GM12878 (cell line): Measurements from ENCODE around the gene DNAJC11. TPM values are rescaled to one million over a fixed set of nuclear protein-coding genes. Genes with fewer than 3 reads are reported as not detected.

Source experiments
- ATAC-seq: fragments of 200-7000 bp; cut with Tn5 transposase; 3 replicates; pipeline ENCODE4 v1.9.1; 2020; ENCODE audit warnings: mild to moderate bottlenecking, moderate library complexity
- BruUV-seq: library from RNA; stranded (reverse); fragments of 400-500 nt; replicated peaks from 2 replicates; lab custom pipeline; 2021; lab: Mats Ljungman, UMichigan
- CTCF ChIA-PET: fragments of 300-600 bp; sonication (Branson Sonifier 250); formaldehyde crosslinking; extraction: SDS; loops from one replicate; lab custom pipeline; 2021; ENCODE audit warnings: inconsistent platforms; lab: Yijun Ruan, JAX
- POLR2A ChIA-PET: fragments of 350-600 bp; formaldehyde crosslinking; extraction: SDS; loops from one replicate; lab custom pipeline; 2021; ENCODE audit warnings: inconsistent platforms; lab: Charles Lee
- RAD21 ChIA-PET: fragments of 300-600 bp; sonication (Branson Sonifier 250); formaldehyde crosslinking; loops from one replicate; lab custom pipeline; 2023; ENCODE audit warnings: antibody characterized with exemption; ENCODE audit not compliant: unreplicated experiment; lab: Charles Lee
- SMC1A ChIA-PET: fragments of 300-600 bp; sonication (Branson Sonifier 250); formaldehyde crosslinking; loops from one replicate; lab custom pipeline; 2023; ENCODE audit not compliant: unreplicated experiment, uncharacterized antibody; lab: Charles Lee
- DNase-seq: peaks from one replicate; pipeline ENCODE4 v3.0.0-alpha.2; 2011; ENCODE audit warnings: low read depth, low spot score
- FAIRE-seq: peaks from 3 replicates; lab custom pipeline; 2011; peaks lifted over from hg19 to GRCh38; lab: Jason Lieb, UNC
- H2AFZ ChIP-seq: 2 replicates; pipeline ENCODE4 v1.6.0; 2011; ENCODE audit warnings: low read depth, low read length, control low read depth; ENCODE audit not compliant: control insufficient read depth
- H3K27ac ChIP-seq: 2 replicates; pipeline ENCODE4 v1.5.1; 2011; ENCODE audit warnings: control low read depth; ENCODE audit not compliant: control insufficient read depth, insufficient read depth
- H3K27me3 ChIP-seq, 2 experiments: replicated peaks in 1 of 2; 2 replicates each; pipeline versions ENCODE4 v1.6.0 to v1.6.1; 2011; ENCODE audit warnings: low read length in 1 of 2; ENCODE audit not compliant: control insufficient read depth in 2 of 2, insufficient read depth in 2 of 2
- H3K36me3 ChIP-seq, 2 experiments: 2 replicates each; pipeline ENCODE4 v1.5.1; 2011; ENCODE audit warnings: low read length in 1 of 2; ENCODE audit not compliant: control insufficient read depth in 2 of 2, insufficient read depth in 2 of 2
- H3K4me1 ChIP-seq: 2 replicates; pipeline ENCODE4 v1.6.1; 2011; ENCODE audit warnings: mild to moderate bottlenecking, low read length, moderate library complexity, mixed read lengths; ENCODE audit not compliant: control insufficient read depth, insufficient read depth
- H3K4me2 ChIP-seq: 2 replicates; pipeline ENCODE4 v1.6.0; 2011; ENCODE audit warnings: control low read depth; ENCODE audit not compliant: control insufficient read depth, insufficient read depth
- H3K4me3 ChIP-seq: fragments of 200-600 bp; sonication (generic); 2 replicates; pipeline ENCODE4 v1.5.1; 2016
- H3K79me2 ChIP-seq: 2 replicates; pipeline ENCODE4 v1.6.0; 2011; ENCODE audit warnings: low read length; ENCODE audit not compliant: control insufficient read depth, insufficient read depth
- H3K9ac ChIP-seq: 2 replicates; pipeline ENCODE4 v1.8.0; 2011; ENCODE audit warnings: low read length, control low read depth, mixed read lengths; ENCODE audit not compliant: control insufficient read depth, insufficient read depth
- H3K9me3 ChIP-seq: replicated peaks from 3 replicates; pipeline ENCODE4 v1.5.1; 2011; ENCODE audit warnings: mild to moderate bottlenecking, low read length; ENCODE audit not compliant: control insufficient read depth, insufficient read depth
- H4K20me1 ChIP-seq: 2 replicates; pipeline ENCODE4 v1.6.0; 2011; ENCODE audit not compliant: control insufficient read depth, insufficient read depth
- CBX3 ChIP-seq: fragments of 200-600 bp; sonication (generic); IDR thresholded peaks from 2 replicates; pipeline ENCODE4 v1.6.1; 2016; ENCODE audit warnings: low read depth, borderline replicate concordance
- E2F4 ChIP-seq: IDR thresholded peaks from 2 replicates; pipeline ENCODE4 v1.6.1; 2012; ENCODE audit warnings: low read depth, low read length, improper control_type of control experiment
- EED ChIP-seq: sonication (generic); IDR thresholded peaks from 2 replicates; pipeline ENCODE4 v1.6.1; 2016; ENCODE audit warnings: antibody characterized with exemption, low read depth
- FOXM1 ChIP-seq: IDR thresholded peaks from 2 replicates; pipeline ENCODE4 v1.6.1; 2012; ENCODE audit warnings: low read depth, mild to moderate bottlenecking, inconsistent platforms, low read length, moderate library complexity
- HCFC1 ChIP-seq: fragments of 150-350 bp; IDR thresholded peaks from 2 replicates; pipeline ENCODE4 v1.6.1; 2014; ENCODE audit warnings: low read length
- HDGF ChIP-seq: fragments of 450-650 bp; IDR thresholded peaks from 2 replicates; pipeline ENCODE4 v1.6.1; 2016; ENCODE audit warnings: antibody characterized with exemption
- IRF5 ChIP-seq: fragments of 450-650 bp; IDR thresholded peaks from 2 replicates; pipeline ENCODE4 v1.6.1; 2017; ENCODE audit warnings: borderline replicate concordance
- NFXL1 ChIP-seq: fragments of 450-650 bp; IDR thresholded peaks from 2 replicates; pipeline ENCODE4 v1.6.1; 2017; ENCODE audit warnings: antibody characterized with exemption, mild to moderate bottlenecking, borderline replicate concordance
- RUNX3 ChIP-seq: IDR thresholded peaks from 2 replicates; pipeline ENCODE4 v1.6.1; 2012; ENCODE audit warnings: low read length, inconsistent platforms
- SP1 ChIP-seq: IDR thresholded peaks from one replicate; pipeline ENCODE4 v1.6.1; 2011; ENCODE audit warnings: low read depth, low read length
- STAT3 ChIP-seq: IDR thresholded peaks from 2 replicates; pipeline ENCODE4 v1.6.1; 2011; ENCODE audit warnings: low read depth, low read length, improper control_type of control experiment
- SUPT20H ChIP-seq: IDR thresholded peaks from 2 replicates; pipeline ENCODE4 v1.6.1; 2011; ENCODE audit warnings: low read depth, mild to moderate bottlenecking, low read length, moderate library complexity, borderline replicate concordance; ENCODE audit not compliant: control insufficient read depth
- TAF1 ChIP-seq: IDR thresholded peaks from 2 replicates; pipeline ENCODE4 v1.6.1; 2011; ENCODE audit warnings: mild to moderate bottlenecking, low read depth, low read length, borderline replicate concordance
- TBL1XR1 ChIP-seq: IDR thresholded peaks from 2 replicates; pipeline ENCODE4 v1.6.1; 2012; ENCODE audit warnings: low read depth, low read length, improper control_type of control experiment
- USF1 ChIP-seq: IDR thresholded peaks from 2 replicates; pipeline ENCODE4 v1.6.1; 2011; ENCODE audit warnings: borderline replicate concordance, low read depth, mild to moderate bottlenecking, moderate library complexity, mixed read lengths, low read length; ENCODE audit not compliant: insufficient read depth; ENCODE audit errors: extremely low read length
- WGBS: methylation state at CpG from one replicate; pipeline ENCODE4 v1.1.6; 2016; ENCODE audit warnings: low lambda C conversion rate; ENCODE audit not compliant: insufficient replicate concordance, insufficient coverage; ENCODE audit errors: missing lambda C conversion rate; 5-methylcytosine and 5-hydroxymethylcytosine counted together
- in situ Hi-C: fragments of 300-500 bp; cut with MboI; formaldehyde crosslinking; loops from 9 replicates; pipeline ENCODE4 v1.14.3; 2018; ENCODE audit warnings: mixed read lengths
- intact Hi-C: fragments of 100-400 bp; cut with micrococcal nuclease; formaldehyde crosslinking; loops from one replicate; pipeline ENCODE4 v1.14.2; 2022; ENCODE audit not compliant: unreplicated experiment
- polyA plus RNA-seq, 11 experiments: library from polyadenylated mRNA; depleted of rRNA in 4 of 11; unstranded in 6 of 11; stranded (reverse) in 5 of 11; fragments of >200 nt; fragmentation: Nextera tagmentation in 4 of 11; fragmentation: Illumina TruSeq in 1 of 11; extraction: Ambion mirVana in 4 of 11; extraction: Trizol in 1 of 11; gene quantifications; 1 replicate in 1 of 11; 2 replicates in 10 of 11; pipeline versions ENCODE4 v1.2.1 to v1.2.3, GENCODE V29; 2011 to 2016; ENCODE audit warnings: inconsistent platforms in 2 of 11, missing spikeins in 2 of 11, low read depth in 1 of 11
- total RNA-seq, 4 experiments: library from RNA; depleted of rRNA in 3 of 4; stranded (reverse); fragments of >200 nt in 3 of 4; fragmentation: Illumina TruSeq in 1 of 4; extraction: Trizol in 1 of 4; gene quantifications; 2 replicates each; pipeline versions ENCODE4 v1.2.1 to v1.2.3, GENCODE V29; 2013 to 2021

The DNAJC11 gene
- total and polyA plus RNA-seq, 10 of the 15 experiments (the other 5 are each of a cell fraction or from before 2014, with no cell fraction given), result 5.0 to 58.8 (median 39.5) TPM

GRCh38 chr1:6695868-6696267 is 5.7 kb downstream of the DNAJC11 start:
- ChIA-PET RAD21 (no interaction called here), POLR2A (no interaction called here), SMC1A (no interaction called here), CTCF (no interaction called here)
- Histone ChIP-seq H4K20me1 (no peaks in the 10 kb centered on the region), H3K9me3 (no peaks in the 10 kb centered on the region), H3K79me2 (peaks cover 36% of the 10 kb centered on the region), H3K4me2 (no peak overlapping the region), H3K4me3 (no peak overlapping the region), H3K36me3 (no peaks in the 10 kb centered on the region; a peak in 1 of 4 replicates), H3K27ac (no peak overlapping the region), H3K9ac (no peak overlapping the region), H3K4me1 (peaks cover 7% of the 10 kb centered on the region), H3K27me3 (no peaks in the 10 kb centered on the region), H2AFZ (no peak overlapping the region)
- DNase-seq (no peak), ATAC-seq (no peak), FAIRE-seq (no peak)
- no TSS peak for BruUV-seq
- in situ Hi-C loops (no loop called here), intact Hi-C loops (no loop called here)
- TF ChIP-seq EED (no peak), FOXM1 (no peak), HDGF (no peak), RUNX3 (no peak)
- WGBS, result 64% methylated on average over 2 of the region's 2 CpGs

- H4K20me1 ChIP-seq, result no peaks in the 10 kb centered on the region
- H3K36me3 ChIP-seq, result no peaks in the 10 kb centered on the region; a peak in 1 of 4 replicates
- ChIA-PET CTCF (no interaction called here), SMC1A (no interaction called here), RAD21 (no interaction called here), POLR2A (no interaction called here)
- in situ Hi-C loops (no loop called here), intact Hi-C loops (no loop called here)
- peaks cover under 1% of the 10 kb centered on the region for H3K4me1 ChIP-seq
- no peaks in the 10 kb centered on the region for H3K9me3 ChIP-seq
- WGBS, result 98% methylated on average over 10 of the region's 10 CpGs
- H3K27me3 ChIP-seq, result no peaks in the 10 kb centered on the region
- H3K4me3 ChIP-seq, result no peak overlapping the region
- ATAC-seq (no peak), DNase-seq (no peak), FAIRE-seq (no peak)
- H2AFZ ChIP-seq, result no peak overlapping the region
- BruUV-seq, result no TSS peak
- no peak overlapping the region for H3K4me2 ChIP-seq
- no peak overlapping the region for H3K9ac ChIP-seq
- H3K27ac ChIP-seq, result no peak overlapping the region
- H3K79me2 ChIP-seq, result peaks cover 23% of the 10 kb centered on the region
- no peak for TF ChIP-seq TAF1
- no peak for TF ChIP-seq SUPT20H
- TF ChIP-seq HCFC1, result no peak
- TF ChIP-seq TBL1XR1, result no peak
- TF ChIP-seq STAT3, result no peak
- no peak for TF ChIP-seq NFXL1
- TF ChIP-seq USF1, result no peak
- no peak for TF ChIP-seq IRF5
- no peak for TF ChIP-seq CBX3
- no peak for TF ChIP-seq SP1
- no peak for TF ChIP-seq E2F4
Observed at GRCh38 chr1:6694121-6694713, 7.4 kb downstream of the DNAJC11 start.
